CD4-positive, alpha-beta T cell treated with Interleukin-21 for 1 hour (primary cell): ENCODE results near the gene NR3C2.

ENCODE experiments used
- DNase-seq: peaks from one replicate; pipeline ENCODE4 v3.0.0-alpha.2; 2020

The NR3C2 gene

GRCh38 chr4:148434075-148434773, 8.0 kb downstream of the NR3C2 start:
- DNase-seq, result no peak

DNA sequence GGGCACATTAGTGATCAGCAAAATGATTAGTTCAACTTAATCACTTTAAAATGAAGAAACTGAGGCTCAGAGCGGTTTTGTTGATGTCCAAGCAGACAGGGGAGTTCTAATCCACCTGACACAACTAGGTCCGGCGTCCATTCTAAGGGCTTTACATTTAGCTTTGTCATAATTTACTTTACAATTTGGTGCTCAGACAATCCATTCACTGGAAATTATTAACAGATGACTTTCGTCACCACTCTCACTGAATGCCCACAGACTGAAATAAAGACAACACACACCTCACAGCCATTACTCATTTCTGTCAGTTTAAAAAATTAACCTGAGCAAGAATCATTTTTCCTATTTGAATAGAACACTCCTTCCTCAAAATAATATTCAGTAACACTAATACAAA, 10.8 kb downstream of the NR3C2 start:
- DNase-seq, result no peak

DNA sequence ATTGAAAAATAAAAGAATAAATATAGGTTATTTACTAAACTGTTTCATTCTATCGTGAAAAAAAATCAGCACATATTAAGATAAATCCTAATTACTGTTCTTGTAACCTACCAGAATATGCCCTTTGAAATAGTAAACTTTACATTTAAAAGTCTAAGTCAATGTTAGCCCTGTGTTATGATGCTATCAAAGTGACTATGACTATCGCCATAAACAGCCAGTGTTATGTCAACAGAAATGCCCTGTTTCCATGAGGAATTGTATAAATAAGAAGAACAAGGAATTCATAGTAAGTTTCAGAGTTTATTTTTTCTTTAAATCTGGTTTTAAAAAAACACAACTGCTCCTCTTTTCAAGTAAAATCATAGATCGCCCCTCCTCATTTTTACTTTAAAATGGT, 11.4 kb downstream of the NR3C2 start:
- no peak for DNase-seq

DNA sequence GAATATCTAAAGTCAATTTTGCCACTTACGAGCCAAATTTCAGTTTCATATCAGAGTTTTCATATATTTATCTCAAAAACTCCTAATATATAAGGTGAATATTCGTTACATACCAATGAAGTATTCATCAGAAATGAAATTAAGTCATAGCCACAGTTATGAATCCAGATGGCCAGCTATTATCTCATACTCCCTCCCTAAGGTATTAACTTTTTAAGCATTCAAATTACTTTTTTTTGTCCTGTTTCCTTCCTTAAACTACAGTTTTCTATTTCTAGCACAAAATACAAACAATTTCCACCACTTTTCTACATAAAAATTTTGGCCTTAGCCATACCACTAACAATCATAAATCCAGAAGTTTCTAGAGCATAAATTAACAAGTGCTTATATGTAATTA, 13.0 kb downstream of the NR3C2 start:
- no peak for DNase-seq

- no peak for DNase-seq
Observed at GRCh38 chr4:148426643-148427042, 15.6 kb downstream of the NR3C2 start.

GRCh38 chr4:148425327-148426110, 16.7 kb downstream of the NR3C2 start:
- no peak for DNase-seq

- no peak for DNase-seq
Observed at GRCh38 chr4:148420397-148420796, 21.8 kb downstream of the NR3C2 start.

GRCh38 chr4:148415500-148415899, 26.7 kb downstream of the NR3C2 start:
- DNase-seq, result no peak

- DNase-seq, result no peak
Observed at GRCh38 chr4:148412460-148412994, 29.7 kb downstream of the NR3C2 start.

GRCh38 chr4:148405161-148405893, 36.9 kb downstream of the NR3C2 start:
- no peak for DNase-seq

DNA sequence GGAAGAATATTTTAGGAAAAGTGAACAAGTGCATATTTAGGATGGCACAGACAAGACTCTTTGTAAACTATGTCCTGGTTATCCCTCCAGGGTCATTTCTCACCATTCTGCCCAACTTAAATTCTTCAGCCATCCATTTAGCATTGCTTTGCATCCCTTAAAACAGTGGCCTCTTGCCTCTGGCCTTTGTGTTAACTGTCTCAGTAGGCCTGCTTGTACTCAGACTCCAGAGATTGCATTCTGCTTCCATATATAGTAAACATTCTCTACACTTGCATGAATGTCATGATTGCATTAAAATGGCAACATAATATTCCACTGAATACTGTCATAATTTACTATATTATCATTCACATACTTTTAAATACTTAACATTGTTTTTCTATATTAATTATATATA, 43.2 kb downstream of the NR3C2 start:
- no peak for DNase-seq

DNA sequence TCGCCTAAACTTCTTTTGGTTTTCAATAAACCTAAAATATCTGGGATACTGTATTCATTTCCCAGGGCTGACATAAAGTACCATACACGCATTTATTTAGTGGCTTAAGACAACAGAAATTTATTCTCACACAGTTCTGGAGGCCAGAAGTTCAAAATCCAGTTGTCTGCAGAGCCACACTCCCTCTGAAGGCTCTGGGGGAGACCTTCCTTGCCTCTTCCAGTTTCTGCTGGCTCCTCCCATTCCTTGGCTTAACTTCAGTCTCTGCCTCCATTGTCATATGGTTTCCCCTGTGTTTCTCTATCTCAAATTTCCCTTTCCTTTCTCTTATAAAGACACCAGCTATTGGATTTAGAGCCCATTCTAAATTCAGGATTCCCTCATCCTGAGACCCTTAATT, 44.4 kb downstream of the NR3C2 start:
- DNase-seq, result no peak

- DNase-seq, result no peak
Observed at GRCh38 chr4:148396986-148397673, 45.1 kb downstream of the NR3C2 start.

GRCh38 chr4:148395771-148396170, 46.4 kb downstream of the NR3C2 start:
- no peak for DNase-seq

- DNase-seq, result no peak
Observed at GRCh38 chr4:148391056-148391455, 51.2 kb downstream of the NR3C2 start.

- no peak for DNase-seq
Observed at GRCh38 chr4:148390311-148390710, 51.9 kb downstream of the NR3C2 start.

DNA sequence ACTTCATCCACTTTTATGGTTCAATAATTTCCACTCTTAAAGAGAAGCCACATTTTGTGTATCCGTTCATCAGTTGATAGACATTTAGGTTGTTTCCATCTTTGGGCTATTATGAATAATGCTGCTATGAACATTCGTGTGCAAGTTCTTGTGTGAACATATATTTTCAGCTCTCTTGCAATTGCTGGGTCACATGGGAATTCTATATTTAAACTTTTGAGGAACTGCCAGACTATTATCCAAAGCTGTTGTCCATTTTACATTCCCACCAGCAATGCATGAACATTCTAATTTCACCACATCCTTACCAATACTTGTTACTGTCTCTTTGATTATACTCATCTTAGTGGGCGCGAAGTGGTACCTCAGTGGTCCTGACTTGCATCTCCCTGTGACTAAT, 61.9 kb downstream of the NR3C2 start:
- DNase-seq, result no peak

- DNase-seq, result peak; percentile 68
Observed at GRCh38 chr4:148376151-148376550, 66.1 kb downstream of the NR3C2 start.

DNA sequence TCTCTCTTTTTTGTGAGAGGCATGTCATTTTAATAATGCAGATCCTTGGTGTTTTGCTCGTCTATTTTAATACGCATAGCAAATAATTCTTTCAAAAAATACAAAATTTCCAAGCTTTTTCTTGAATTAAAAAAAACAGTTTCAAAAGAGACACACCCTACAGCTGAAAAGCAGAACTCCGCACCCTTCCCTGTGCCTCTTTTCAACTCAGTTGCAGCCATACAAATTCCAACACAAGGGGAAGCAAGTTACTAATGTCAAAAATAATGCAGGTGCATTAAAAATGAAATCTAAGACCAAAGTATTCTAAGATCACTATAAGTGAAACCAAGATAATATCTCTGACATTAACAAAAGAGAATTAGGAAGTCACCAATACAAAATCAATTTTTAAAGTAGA, 66.6 kb downstream of the NR3C2 start:
- no peak for DNase-seq

- no peak for DNase-seq
Observed at GRCh38 chr4:148373093-148373492, 69.1 kb downstream of the NR3C2 start.

DNA sequence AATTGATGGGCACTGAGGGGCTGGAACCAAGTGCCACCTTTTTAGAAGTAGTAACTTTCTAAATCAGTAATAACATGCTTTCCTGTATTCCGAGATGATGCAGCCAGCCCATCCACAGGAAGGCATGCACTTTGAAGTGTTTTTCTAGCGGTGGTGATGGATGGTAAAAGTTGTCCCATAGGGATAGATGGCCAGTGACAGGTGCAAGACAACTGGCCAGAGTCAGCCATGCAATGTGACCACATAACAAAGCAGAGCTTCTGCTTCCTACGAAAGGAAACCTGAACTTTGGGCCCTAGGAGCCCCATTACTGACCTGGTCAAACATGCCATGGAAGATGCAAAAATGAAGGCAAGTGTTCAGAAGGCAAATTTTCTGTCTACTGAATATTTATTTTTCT, 72.3 kb downstream of the NR3C2 start:
- DNase-seq, result no peak

- no peak for DNase-seq
Observed at GRCh38 chr4:148367756-148368155, 74.5 kb downstream of the NR3C2 start.

- no peak for DNase-seq
Observed at GRCh38 chr4:148366251-148366650, 76.0 kb downstream of the NR3C2 start.
